NCI-H510A (cell line): Measurements from ENCODE around the gene TDG.

Experiments
- DNase-seq: peaks from one replicate; lab custom pipeline; 2025; lab: John Stamatoyannopoulos, UW

TDG gene

GRCh38 chr12:103965590-103966504 lies at the start of gene TDG:
Gene TDG (plus strand): TSS chr12:103965872. CDS start chr12:103966038, 166 bp downstream.
- peak; percentile 95 for DNase-seq

GRCh38 chr12:103917873-103918272 lies 47.8 kb upstream of the TDG start:
- DNase-seq = no peak

- DNase-seq = no peak
Measured at GRCh38 chr12:103924761-103925641, 40.7 kb upstream of the TDG start.

- no peak for DNase-seq
Measured at GRCh38 chr12:103928682-103929045, 37.0 kb upstream of the TDG start.

DNA sequence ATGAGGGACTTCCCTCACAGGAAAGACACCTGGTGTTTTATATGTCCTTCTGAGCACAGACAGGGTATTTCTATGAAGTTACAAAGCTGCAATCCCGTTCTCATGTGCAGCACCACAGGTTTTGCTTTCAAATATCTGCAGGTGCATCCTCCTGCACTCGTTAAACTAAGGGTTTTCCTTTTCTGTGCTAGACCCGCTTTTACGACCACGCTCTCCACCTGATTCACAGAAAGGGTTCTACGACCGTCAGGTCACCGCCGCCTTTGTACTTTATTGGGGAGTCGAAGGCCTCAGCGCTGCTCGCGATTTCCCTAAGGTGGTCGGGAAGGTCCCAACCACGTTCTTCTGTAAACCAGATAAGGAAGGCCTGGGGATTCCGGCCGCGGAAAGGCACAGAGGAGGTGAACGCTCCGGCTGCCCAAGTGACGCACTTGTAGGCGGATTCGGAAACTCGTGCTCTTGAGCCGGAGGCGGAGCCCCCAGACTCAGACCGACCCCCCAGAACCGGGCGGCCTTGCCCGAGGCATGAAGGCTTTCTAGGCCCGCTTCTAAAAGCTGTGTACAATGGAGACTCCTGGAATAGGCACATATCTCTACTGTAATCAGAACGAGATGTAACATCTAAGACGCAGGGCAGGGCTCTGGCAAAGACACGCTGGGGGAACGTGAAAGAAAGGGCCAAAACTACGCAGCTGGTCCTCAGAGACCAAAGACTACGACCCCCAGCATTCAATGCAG lies 36.5 kb upstream of the TDG start:
- DNase-seq = peak; percentile 89

DNA sequence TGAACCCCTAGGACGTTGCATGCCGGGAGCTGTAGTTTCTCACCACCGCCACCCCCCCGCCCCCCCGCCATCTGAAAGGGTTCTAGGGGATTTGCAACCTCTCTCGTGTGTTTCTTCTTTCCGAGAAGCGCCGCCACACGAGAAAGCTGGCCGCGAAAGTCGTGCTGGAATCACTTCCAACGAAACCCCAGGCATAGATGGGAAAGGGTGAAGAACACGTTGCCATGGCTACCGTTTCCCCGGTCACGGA lies 36.0 kb upstream of the TDG start:
- DNase-seq = no peak

DNA sequence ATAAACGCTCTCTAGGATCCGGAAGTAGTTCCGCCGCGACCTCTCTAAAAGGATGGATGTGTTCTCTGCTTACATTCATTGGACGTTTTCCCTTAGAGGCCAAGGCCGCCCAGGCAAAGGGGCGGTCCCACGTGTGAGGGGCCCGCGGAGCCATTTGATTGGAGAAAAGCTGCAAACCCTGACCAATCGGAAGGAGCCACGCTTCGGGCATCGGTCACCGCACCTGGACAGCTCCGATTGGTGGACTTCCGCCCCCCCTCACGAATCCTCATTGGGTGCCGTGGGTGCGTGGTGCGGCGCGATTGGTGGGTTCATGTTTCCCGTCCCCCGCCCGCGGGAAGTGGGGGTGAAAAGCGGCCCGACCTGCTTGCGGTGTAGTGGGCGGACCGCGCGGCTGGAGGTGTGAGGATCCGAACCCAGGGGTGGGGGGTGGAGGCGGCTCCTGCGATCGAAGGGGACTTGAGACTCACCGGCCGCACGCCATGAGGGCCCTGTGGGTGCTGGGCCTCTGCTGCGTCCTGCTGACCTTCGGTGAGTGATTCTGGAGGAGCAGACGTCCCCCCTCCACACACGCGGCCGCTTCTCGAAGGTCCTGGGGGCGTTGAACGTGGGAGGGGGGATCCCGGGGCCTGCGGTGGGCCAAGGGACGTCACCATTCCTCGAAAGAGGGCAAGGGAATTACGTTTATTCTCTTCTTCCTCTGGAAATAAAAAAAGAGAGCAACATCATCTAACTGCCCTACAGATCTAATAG lies 35.5 kb upstream of the TDG start, which contains the start of gene HSP90B1:
Gene HSP90B1, plus strand, starts transcription at position 377 of the 753 bp plus-strand sequence. Its CDS starts 106 bp downstream, at position 483.
- peak; percentile 99 for DNase-seq

DNA sequence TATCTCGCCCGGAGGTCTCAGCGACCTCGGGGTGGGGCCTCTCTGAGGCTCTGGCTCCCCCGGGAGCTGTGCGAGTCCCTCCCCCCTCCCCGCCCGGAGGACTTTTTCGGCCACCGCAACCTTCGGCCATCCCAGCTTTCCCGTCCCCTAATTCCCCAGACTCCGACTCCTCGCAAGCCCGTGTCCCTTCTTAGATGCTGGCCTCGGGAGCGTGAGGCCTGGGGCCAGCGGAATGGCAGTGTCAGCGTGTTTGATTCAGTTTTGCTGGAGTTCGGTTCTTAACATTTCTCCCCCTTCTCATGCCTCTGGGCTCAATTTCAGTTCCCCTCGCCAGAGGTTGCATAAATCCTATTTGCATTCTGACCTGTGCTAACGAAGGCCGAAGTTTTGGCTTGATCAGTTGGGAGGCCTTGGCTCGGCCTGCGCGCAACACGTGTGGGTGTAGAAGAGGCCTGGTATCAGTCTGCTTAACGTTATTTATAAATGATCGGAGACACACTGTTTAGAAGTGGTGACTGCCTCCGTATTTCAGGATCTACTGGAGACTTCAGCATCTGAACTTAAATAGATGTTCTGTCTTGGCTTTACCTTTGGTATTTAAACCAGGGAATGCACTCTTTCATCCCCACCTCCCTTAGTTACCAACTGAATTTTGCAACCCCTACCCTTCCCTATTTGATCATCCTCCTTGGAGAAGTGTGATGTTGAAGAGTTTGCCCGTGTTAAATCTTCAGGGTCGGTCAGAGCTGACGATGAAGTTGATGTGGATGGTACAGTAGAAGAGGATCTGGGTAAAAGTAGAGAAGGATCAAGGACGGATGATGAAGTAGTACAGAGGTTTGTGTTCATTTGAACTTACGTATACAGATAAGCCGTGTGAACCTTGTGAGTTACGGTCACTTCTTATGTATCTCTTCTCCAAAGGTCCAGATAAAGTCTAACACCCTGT lies 34.6 kb upstream of the TDG start:
- no peak for DNase-seq

DNA sequence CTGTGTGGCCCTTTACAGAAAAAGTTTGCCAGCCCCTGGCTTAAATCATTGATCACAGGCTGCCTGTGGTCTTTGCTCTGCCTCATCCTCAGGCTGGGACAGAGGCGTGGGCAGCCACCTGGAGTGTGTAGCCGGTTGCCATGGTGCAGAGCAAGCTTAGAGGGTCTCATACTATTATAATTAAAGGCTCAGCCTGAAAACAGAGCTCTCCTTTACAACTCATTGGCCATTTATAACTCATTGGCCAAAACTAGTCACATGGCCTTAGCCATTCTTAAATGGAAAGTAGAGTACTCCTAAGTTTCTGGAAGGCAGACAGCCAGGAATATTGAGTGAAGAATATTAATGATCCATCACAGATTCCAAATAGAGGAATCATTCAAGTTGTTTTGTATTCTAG lies 32.4 kb upstream of the TDG start:
- DNase-seq = no peak

DNA sequence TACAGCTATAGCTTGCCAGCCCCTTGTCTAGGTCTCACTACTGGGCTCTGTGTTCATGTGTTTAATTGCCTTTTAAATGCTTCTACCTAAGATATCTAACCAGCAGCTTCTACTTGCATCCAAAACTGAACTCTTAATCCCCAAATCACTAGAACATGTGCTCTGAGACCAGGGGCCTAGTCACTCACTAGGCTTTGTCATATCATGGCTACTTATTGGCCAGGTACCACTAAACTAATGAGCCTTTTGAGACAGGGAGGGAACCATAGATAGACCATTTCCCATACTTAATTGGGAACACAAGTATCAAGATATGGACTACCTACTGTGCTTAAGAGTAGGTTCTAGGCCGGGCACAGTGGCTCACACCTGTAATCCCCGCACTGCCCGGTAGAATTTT lies 29.0 kb upstream of the TDG start:
- no peak for DNase-seq

GRCh38 chr12:103944964-103945363 lies 20.7 kb upstream of the TDG start:
- DNase-seq = no peak

- no peak for DNase-seq
Measured at GRCh38 chr12:103947871-103948555, 17.7 kb upstream of the TDG start.

GRCh38 chr12:103948746-103949406 lies 16.8 kb upstream of the TDG start:
- DNase-seq = no peak

GRCh38 chr12:103952497-103952896 lies 13.2 kb upstream of the TDG start:
- DNase-seq = no peak

DNA sequence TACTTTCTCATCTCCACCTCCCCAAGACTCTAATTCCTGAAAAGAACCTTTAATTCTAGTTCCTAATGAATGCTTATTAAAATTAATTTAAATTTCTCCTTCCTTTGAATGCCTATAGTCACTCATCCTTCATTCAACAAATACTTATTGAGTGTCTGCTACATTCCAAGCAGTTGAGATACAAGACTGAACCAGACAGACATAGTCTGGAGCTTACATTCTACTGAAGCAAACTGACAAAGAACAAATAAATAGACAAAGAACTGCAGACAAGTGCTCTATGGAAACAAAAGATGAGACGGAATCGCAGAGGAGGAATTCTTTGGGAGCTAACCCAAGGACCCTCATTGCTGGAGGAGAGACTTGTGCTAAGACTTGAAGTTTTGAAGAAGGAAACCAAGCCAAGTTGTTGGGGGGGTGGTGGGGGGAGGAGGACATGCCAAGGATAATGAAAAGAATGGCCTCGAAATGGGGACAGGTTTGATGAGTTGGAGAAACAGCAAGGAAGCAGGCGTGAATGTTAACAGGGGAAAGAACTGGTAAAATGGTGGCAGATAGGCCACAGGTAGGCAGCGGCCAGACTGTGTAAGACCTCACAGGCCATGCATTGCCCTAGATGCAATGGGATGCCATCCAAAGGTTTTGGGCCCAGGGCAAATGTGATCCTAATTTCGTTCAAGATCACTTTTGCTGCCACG lies 9.7 kb upstream of the TDG start:
- DNase-seq = no peak

- no peak for DNase-seq
Measured at GRCh38 chr12:103956509-103957027, 9.1 kb upstream of the TDG start.

GRCh38 chr12:103957865-103958388 lies 7.7 kb upstream of the TDG start:
- no peak for DNase-seq

- no peak for DNase-seq
Measured at GRCh38 chr12:103958621-103959020, 7.1 kb upstream of the TDG start.
